ENCODE measurements around the gene USP5. TPM values are rescaled to one million over a fixed set of nuclear protein-coding genes. Genes with fewer than 3 reads are reported as not detected.

The USP5 gene
- total RNA-seq, 4 donors from 2014 or later, result 41.0 to 94.1 (median 47.1) TPM

DNA sequence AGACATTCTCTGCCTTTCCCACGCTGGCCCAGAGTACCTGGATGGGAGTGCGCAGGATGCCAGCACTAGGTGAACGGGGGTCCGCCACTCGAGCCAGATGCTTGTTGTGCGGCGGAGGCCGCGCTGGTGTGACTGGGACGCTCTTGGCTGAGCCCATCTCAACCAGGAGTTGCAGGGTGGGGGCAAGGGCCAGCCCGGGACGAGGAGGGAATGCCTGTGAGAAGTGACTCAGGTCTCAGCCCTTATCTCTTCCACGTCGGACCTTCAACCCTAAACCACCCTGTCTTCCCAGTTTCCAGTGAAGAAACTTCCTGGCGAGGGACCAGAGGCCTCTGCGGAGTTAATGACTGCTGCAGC, 1.2 kb upstream of the USP5 start:
- Histone ChIP-seq H3K27ac (peak overlapping the region; percentile 89 to 99 (median 96)), H3K4me1 (peaks cover 0 to 14% (median 7%) of the 10 kb centered on the region in 4 donors), H3K4me3 (peak overlapping the region; percentile 57 to 74 (median 66)), H3K9me3 (no peaks in the 10 kb centered on the region), H3K36me3 (peaks cover 0 to 32% (median 0%) of the 10 kb centered on the region in 3 donors), H3K27me3 (no peaks in the 10 kb centered on the region)
- TF ChIP-seq, protein P1, sequence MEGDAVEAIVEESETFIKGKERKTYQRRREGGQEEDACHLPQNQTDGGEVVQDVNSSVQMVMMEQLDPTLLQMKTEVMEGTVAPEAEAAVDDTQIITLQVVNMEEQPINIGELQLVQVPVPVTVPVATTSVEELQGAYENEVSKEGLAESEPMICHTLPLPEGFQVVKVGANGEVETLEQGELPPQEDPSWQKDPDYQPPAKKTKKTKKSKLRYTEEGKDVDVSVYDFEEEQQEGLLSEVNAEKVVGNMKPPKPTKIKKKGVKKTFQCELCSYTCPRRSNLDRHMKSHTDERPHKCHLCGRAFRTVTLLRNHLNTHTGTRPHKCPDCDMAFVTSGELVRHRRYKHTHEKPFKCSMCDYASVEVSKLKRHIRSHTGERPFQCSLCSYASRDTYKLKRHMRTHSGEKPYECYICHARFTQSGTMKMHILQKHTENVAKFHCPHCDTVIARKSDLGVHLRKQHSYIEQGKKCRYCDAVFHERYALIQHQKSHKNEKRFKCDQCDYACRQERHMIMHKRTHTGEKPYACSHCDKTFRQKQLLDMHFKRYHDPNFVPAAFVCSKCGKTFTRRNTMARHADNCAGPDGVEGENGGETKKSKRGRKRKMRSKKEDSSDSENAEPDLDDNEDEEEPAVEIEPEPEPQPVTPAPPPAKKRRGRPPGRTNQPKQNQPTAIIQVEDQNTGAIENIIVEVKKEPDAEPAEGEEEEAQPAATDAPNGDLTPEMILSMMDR (IDR thresholded peaks at IDR 0.05), result no peak
- peak; percentile 70 to 75 for TF ChIP-seq POLR2A (IDR thresholded peaks at IDR 0.05)
- peak in 2 of 3 donors; percentile 84 to 89 for DNase-seq

DNA sequence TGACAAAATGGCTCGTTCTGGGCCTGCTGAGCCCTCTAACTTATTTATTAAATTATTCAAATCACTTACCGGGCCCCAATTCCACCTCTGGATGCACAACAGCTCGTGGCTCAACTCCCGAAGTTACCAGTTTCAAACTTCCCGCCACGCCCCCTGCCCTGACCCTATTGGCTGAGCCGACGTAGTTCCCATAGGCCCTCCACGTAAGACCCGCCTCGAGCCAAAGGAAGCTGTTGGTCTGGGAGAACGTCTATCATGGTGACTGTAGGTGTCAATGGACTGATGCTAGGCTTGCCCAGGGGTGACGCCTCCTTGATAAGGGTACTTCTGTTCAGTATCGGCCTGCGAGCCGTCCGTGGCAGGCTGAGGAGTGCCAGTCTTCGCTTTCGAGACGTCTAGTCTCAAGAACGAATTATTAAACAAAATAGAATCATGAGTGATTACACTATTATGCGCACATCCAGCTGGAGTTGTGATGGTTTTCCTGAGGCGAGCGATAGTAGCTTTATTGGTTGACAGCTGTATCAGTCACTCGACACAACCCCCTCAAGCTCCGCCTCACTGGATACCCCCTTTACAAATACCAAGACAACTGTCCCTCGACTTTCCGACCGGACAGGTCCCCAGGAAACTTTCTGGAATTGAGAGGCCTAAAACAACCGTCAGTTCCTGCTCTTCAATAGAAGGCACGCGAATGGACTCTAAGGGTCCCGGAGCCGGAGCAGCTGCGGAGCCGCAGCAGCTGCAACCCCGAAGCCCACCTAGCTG, 613 bp upstream of the USP5 start, which contains the start of gene CDCA3:
Gene CDCA3, minus strand, starts transcription at position 134 of the 768 bp plus-strand sequence. CDS start 334 bp downstream, outside the sequence.
- peaks cover 0 to 32% (median 0%) of the 10 kb centered on the region in 3 donors for H3K36me3 ChIP-seq
- no peaks in the 10 kb centered on the region for H3K9me3 ChIP-seq
- peak within 1 kb of the TSS; percentile 89 to 99 (median 96) for H3K27ac ChIP-seq
- H3K4me1 ChIP-seq, result peaks cover 0 to 14% (median 7%) of the 10 kb centered on the region in 4 donors
- peak; percentile 91 to 98 (median 94) for DNase-seq
- peak within 1 kb of the TSS; percentile 57 to 74 (median 66) for H3K4me3 ChIP-seq
- TF ChIP-seq, protein P1 (IDR thresholded peaks at IDR 0.05), result peak in 1 of 6 experiments; percentile 1
- peak; percentile 98 to 99 for TF ChIP-seq POLR2A (IDR thresholded peaks at IDR 0.05)
- H3K27me3 ChIP-seq, result no peaks in the 10 kb centered on the region

DNA sequence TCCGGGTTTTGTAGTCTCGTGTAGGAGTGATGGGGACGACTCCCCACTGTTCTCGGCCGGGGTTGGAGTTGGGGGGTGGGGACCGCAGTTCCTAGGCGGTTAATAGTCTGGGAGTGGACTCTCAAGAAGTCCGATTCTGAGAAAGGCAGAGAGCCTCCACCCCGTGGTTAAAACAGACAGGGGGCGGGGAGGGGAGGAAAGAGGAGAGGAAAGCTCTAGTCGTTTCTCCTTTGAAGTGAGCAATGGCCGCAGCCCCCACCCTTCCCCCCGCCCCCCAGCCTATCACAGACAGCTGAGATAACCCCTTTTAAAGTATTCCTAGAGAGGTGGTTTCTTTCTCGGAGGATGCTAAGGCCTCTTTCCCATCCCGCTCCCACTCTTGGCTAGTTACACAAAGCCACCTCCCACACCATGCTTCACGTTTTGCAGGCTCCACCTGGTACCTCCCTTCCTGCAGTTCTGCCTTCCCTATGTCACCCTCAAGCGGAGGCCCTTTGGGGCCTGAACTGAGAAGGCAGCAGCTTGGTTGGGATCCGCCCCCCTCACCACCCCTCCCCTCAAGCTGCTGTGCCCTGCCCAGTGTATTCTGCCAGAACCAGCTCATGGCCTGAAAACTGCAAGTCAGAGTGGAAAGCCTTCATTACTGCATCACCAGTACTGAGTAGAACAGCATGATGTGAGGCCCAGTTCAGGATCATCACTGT, 853 bp downstream of the USP5 start:
- DNase-seq, result peak in 1 of 3 donors; percentile 69
- H3K27ac ChIP-seq, result peak overlapping the region; percentile 69 to 96 (median 92)
- peaks cover 0 to 32% (median 0%) of the 10 kb centered on the region in 3 donors for H3K36me3 ChIP-seq
- peak overlapping the region; percentile 57 to 74 (median 66) for H3K4me3 ChIP-seq
- no peaks in the 10 kb centered on the region for H3K9me3 ChIP-seq
- no peaks in the 10 kb centered on the region for H3K27me3 ChIP-seq
- TF ChIP-seq, protein P1 (IDR thresholded peaks at IDR 0.05), result no peak
- no peak for TF ChIP-seq POLR2A (IDR thresholded peaks at IDR 0.05)
- H3K4me1 ChIP-seq, result peaks cover 0 to 14% (median 7%) of the 10 kb centered on the region in 4 donors

DNA sequence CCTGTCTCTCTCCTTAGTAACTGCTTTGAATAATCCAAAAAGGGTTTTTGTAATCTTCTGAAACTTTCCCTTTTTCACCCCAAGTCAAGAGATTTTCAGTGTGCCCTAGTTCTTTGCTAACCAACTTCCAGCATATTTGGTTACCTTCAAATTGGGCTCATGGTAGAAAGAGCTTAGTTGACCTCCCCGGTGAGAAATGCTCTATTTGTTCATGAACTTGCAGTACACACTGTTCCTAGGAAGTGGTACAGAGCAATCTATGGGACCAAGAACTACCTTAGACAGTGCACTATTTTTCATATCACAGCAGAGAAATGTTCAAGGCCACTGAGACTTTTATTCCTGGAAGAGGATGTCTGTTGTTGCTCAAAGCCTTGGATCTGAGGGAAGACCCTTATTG, 1.7 kb downstream of the USP5 start:
- no peak overlapping the region for H3K4me3 ChIP-seq
- no peak for TF ChIP-seq POLR2A (IDR thresholded peaks at IDR 0.05)
- TF ChIP-seq, protein P1 (IDR thresholded peaks at IDR 0.05), result no peak
- peak overlapping the region in 2 of 4 donors; percentile 69 to 89 for H3K27ac ChIP-seq
- peaks cover 0 to 40% (median 0%) of the 10 kb centered on the region in 3 donors for H3K36me3 ChIP-seq
- DNase-seq, result no peak
- H3K4me1 ChIP-seq, result peaks cover 0 to 14% (median 7%) of the 10 kb centered on the region in 4 donors
- no peaks in the 10 kb centered on the region for H3K27me3 ChIP-seq
- no peaks in the 10 kb centered on the region for H3K9me3 ChIP-seq

DNA sequence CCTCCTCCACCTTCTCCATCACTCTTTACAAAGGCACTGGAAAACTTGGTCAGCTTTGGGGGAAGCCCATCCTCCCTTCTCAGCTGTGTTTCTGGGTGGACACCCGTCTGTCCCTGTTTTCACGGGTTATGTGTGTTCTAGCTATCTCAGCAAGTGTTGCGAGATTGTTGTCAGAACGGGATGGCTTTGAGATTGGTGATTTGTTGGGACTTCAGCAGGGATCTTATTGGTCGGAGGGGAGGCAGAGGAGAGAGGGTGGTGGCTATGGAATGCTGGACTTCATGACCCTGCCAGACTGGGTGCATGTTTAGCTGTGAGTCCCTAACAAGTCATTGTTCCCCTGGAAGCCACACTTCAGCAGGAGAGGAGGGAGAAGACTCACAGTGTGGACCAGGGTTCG, 2.1 kb downstream of the USP5 start:
- Histone ChIP-seq H3K4me1 (peaks cover 0 to 14% (median 7%) of the 10 kb centered on the region in 4 donors), H3K27me3 (no peaks in the 10 kb centered on the region), H3K4me3 (no peak overlapping the region), H3K27ac (no peak overlapping the region), H3K36me3 (peaks cover 0 to 41% (median 0%) of the 10 kb centered on the region in 3 donors), H3K9me3 (no peaks in the 10 kb centered on the region)
- DNase-seq, result no peak
- TF ChIP-seq, protein P1 (IDR thresholded peaks at IDR 0.05), result no peak
- no peak for TF ChIP-seq POLR2A (IDR thresholded peaks at IDR 0.05)

Measured in Peyer's patch (tissue), 4 donors.